ENCODE data around the gene PM20D2.

DNA sequence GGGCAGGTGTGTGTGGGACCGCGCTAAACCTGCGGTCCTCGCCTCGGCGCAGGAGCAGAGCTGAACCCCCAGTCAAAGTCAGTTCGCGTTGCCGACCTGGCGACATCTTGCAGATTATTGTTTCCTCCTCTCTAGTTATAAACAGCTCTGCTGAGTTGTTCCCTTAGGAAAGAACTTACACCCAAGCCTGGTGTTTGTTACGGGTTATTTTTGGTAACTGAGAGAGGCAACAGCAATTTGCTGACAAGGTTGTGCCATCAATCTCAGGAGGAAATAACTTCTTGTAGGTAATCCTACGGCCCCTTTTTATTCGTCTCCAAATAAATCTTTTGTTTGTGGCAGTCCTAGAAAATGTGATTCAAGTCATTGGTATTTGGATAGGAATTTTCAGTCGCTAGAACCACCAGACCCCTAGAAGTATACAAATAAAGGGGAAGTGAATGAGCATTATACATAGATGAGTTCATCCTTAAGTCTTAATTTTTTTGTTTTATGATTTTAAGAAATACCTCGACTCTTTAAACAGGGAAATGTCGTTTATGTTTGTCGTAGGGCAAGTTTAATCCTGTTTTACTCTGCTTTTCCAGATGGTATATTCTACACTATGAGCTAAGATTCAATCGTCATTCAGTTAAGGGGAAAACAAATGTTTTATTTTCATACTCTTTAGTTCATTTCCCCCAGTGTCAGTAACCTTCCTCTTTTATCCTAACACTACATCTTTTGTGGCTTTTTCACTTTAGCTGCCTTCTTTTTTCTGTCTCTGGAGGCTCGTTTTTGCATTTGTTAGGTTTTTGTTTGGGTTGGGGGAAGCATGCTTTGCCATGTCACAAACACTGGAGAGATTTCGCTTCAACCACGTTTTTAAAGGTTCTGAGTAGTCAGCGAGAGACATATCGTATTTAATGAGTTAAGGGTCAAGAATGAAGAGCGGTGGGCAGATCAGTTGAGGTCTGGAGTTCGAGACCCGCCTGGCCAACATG is 1.2 kb downstream of the PM20D2 start:
- TF ChIP-seq, protein P1, sequence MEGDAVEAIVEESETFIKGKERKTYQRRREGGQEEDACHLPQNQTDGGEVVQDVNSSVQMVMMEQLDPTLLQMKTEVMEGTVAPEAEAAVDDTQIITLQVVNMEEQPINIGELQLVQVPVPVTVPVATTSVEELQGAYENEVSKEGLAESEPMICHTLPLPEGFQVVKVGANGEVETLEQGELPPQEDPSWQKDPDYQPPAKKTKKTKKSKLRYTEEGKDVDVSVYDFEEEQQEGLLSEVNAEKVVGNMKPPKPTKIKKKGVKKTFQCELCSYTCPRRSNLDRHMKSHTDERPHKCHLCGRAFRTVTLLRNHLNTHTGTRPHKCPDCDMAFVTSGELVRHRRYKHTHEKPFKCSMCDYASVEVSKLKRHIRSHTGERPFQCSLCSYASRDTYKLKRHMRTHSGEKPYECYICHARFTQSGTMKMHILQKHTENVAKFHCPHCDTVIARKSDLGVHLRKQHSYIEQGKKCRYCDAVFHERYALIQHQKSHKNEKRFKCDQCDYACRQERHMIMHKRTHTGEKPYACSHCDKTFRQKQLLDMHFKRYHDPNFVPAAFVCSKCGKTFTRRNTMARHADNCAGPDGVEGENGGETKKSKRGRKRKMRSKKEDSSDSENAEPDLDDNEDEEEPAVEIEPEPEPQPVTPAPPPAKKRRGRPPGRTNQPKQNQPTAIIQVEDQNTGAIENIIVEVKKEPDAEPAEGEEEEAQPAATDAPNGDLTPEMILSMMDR (IDR thresholded peaks at IDR 0.05), result no peak
- TF ChIP-seq POLR2A (IDR thresholded peaks at IDR 0.05) (no peak), POLR2AphosphoS5 (IDR thresholded peaks at IDR 0.05) (peak; percentile 17)

Data from prostate gland (tissue), 2 donors.